ENCODE results near the gene TOR4A. TPM values are rescaled to one million over a fixed set of nuclear protein-coding genes. Genes with fewer than 3 reads are reported as not detected.

Gene TOR4A
- total RNA-seq, 4 donors from 2014 or later: 3.3 to 9.0 (median 6.6) TPM

DNA sequence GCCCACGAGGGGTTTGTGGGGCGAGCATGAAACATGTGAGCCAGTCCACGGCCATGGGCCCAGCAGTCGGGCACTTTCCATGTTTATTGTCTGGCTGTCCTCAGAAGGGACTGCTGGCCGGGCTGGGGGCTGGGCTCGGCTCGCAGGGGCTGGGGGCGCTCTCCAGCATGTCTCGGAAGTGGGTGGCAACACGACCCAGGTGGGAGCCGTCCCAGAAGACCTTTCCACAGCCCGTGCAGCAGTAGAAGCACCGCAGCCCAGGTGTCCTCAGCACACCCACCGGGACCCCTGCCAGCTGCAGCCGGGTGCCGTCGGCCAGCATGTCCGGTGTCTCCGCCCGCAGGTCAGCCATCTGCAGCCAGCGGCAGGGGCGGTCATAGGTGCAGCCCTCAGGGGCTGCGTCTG, 29.3 kb downstream of the TOR4A start:
- TF ChIP-seq, protein P1, sequence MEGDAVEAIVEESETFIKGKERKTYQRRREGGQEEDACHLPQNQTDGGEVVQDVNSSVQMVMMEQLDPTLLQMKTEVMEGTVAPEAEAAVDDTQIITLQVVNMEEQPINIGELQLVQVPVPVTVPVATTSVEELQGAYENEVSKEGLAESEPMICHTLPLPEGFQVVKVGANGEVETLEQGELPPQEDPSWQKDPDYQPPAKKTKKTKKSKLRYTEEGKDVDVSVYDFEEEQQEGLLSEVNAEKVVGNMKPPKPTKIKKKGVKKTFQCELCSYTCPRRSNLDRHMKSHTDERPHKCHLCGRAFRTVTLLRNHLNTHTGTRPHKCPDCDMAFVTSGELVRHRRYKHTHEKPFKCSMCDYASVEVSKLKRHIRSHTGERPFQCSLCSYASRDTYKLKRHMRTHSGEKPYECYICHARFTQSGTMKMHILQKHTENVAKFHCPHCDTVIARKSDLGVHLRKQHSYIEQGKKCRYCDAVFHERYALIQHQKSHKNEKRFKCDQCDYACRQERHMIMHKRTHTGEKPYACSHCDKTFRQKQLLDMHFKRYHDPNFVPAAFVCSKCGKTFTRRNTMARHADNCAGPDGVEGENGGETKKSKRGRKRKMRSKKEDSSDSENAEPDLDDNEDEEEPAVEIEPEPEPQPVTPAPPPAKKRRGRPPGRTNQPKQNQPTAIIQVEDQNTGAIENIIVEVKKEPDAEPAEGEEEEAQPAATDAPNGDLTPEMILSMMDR (IDR thresholded peaks at IDR 0.05; ENCODE audit: low read depth): no peak

DNA sequence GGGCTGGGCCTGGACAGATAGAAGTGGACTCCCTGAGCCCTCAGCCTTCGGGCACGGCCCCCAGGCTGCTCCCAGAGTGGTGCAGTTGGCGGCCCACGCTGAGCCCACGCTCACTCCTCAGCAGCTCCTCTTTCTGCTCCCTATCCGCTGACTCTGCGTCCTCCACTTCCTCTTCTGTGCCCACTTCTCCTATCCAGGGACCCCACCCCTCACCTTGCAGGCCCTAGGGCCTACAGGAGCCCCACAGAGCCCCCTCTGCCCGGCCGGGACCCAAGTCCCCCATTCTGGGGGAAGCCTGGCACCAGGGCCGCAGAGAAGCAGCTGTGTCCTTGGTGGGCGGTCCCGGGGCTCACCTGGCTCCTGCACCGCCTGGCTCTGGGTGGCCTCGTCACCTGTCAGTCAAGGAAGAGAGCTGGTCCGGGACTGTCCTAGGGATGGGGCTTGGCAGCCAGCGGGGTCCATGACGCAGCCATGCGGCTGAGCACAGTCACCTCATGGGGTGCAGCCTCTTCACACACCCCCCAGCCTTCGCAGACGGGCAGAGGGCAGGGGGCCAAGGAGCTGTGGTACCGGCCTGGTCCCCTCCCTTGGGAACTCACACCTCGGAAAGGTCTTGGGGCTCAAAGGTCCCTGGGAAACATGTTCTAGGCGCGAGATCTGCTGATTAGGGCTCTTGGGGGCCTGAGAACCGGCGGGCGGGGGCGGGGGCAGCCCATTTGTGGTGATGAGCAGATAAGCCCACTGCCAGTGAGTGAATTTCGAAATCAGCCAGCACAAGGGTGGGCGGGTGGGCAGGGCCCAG, 29.9 kb downstream of the TOR4A start:
- TF ChIP-seq, protein P1 (IDR thresholded peaks at IDR 0.05; ENCODE audit: low read depth): no peak

DNA sequence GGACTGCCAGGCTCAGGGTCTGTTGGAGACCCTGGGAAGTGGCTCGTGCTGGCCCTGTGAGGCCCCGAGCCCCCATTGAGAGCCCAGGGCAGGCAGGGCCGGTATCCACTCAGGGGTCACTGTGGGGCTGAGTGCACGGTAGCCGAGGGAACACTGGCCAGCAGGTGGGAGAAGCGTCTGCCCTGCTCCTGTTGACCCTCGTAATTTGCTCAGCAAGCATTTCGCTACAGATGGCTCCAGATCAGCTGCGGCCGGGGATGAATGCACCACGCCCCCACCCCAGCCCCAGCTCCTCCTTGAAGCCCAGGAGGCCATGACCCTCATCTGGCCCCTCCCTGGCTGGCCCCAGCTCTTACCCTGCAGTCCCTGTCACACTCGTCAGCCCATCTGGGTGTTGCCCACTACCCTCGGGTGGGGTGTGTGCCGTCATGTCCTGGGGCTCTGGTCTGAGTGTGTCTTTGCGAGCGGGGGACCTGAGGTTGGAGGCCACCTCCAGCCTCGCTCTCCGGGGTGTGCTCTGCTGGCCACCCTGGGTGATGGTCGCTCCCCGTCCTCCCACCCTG, 30.6 kb downstream of the TOR4A start:
- TF ChIP-seq, protein P1 (IDR thresholded peaks at IDR 0.05; ENCODE audit: low read depth): no peak

DNA sequence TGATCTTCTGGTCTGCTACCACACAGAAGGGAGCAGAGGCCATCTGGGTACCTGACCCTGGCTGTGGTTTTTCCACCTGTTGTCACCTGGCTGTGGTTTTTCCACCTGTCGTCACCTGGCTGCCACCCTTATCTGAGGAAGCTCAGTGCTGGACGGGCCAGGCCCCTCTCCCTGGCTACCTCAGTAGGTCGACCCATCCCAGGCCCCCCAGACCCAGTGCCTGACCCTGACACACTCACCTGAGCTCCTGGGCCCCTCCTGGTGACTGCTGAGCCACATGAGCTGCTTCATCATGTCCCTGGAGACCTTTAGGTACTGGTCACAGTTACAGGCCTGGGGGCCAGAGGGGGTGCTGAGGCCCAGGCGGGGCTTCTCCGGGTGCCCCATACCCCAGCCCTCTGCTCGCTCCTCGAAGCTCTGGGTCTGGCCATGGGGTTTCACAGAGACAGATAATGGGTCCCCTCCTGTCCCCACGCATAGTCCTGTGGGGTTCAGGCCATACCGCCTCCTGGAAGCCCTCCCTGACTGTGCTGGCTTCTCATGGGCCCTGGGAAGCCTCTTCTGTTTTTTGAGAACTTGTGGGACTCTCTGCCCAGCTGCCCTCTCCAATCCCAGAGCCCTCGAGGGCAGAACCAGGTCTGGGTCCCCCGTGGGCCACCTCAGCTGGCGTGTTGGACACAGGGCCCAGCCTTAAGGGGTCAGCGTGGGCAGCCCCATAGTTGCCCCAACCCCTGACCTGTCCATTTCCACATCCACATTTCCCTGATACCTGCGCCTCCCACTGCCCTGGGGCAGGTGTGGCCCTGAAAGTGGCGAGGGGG, 32.1 kb downstream of the TOR4A start:
- TF ChIP-seq, protein P1 (IDR thresholded peaks at IDR 0.05; ENCODE audit: low read depth): no peak

DNA sequence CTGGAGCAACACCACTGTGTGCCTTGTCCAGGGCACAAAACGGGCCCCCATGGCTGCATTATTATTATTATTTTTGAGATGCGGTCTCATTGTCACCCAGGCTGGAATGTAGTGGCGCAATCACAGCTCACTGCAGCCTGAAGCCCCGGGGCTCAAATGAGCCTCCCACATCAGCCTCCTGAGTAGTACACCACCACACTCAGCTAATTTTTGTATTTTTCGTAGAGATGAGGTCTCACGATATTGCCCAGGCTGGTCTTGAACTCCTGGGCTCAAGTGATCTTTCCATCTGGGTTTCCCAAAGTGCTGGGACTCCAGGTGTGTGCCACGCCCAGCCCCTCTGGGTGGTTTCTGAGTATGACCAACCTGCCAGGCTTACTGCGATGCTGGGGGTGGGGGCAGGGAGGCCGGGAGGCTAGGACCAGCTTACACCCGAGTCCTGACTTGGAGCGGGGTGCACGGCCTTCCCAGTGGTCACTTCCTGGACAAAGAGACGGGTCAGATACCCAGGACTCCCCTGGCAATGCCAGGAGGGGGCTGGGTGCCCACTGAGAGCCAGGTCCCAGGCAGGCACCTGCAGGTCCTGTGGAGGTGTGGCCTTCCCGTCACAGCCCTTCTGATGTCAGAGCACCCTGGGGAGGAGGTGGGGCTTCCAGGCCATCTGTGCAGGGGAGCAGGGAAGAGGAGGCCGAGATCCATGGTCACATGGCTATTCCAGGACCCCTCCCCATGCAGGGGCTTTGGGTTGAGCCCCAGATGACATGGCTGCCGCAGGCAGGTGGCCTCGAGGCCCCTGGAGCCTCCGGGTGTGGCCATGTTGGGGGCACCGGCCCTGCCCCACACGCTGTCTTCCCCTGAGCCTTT, 32.9 kb downstream of the TOR4A start:
- TF ChIP-seq, protein P1 (IDR thresholded peaks at IDR 0.05; ENCODE audit: low read depth): no peak

DNA sequence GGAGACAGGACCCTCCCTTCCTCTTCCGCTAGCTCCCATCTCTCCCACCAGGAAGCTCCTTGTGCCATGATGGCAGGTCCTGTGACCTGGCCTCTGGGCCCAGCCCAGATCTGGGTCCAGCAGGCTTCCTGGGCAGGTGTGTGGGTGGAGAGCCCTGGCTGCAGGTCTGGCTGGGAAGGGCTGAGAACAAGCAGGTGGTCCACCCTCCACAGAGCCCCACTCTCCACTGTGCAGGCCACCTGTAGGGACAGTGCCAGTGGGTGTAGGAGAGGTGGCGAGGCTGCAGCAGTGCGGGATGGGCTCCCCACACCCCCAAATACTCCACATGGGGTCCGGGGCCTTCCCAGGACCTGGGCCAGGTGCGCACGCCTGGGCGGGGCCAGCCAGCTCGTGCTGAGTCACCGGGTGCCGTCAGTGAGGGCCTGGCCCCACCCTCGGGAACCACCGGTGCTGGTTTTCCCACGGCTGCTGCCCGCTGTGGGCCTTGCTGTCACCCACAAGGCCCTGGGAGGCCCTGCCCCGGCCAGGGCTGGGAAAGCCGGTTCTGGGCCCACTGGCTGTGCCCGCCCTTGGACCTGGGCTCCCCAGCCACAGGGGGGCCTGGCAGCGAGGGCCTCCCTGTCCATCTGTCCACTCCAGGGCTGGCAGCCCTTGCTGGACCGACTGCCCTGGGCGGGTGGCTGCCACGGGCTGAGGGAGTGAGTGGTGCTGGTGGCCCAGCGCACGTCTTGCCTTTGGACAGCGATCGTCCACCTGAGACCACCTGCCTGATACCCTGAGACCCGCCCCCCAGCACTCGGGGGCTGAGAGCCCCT, 33.9 kb downstream of the TOR4A start:
- TF ChIP-seq, protein P1 (IDR thresholded peaks at IDR 0.05; ENCODE audit: low read depth): no peak
